ENCODE measurements around the gene BTD.

DNA sequence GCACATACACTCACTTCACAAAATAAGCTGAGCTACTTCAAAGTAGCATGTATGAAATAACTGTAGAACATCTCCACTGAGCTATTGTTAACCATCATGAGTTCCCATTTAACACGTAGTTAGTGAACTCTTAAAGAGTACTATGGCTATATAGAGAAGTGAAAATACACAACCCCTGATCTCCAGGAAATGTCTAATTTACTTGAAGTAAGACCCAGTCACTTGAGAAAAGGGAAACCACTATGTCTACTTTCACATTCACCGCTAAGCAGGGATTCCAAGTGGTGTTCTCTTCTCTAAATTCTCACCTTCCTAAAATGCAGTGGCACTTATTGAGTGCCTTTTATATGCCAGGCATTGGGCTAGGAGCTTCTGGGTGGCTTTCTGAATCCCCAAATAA lies 45.0 kb upstream of the BTD start:
- TF ChIP-seq, protein P1, sequence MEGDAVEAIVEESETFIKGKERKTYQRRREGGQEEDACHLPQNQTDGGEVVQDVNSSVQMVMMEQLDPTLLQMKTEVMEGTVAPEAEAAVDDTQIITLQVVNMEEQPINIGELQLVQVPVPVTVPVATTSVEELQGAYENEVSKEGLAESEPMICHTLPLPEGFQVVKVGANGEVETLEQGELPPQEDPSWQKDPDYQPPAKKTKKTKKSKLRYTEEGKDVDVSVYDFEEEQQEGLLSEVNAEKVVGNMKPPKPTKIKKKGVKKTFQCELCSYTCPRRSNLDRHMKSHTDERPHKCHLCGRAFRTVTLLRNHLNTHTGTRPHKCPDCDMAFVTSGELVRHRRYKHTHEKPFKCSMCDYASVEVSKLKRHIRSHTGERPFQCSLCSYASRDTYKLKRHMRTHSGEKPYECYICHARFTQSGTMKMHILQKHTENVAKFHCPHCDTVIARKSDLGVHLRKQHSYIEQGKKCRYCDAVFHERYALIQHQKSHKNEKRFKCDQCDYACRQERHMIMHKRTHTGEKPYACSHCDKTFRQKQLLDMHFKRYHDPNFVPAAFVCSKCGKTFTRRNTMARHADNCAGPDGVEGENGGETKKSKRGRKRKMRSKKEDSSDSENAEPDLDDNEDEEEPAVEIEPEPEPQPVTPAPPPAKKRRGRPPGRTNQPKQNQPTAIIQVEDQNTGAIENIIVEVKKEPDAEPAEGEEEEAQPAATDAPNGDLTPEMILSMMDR (IDR thresholded peaks at IDR 0.05) = no peak
- TF ChIP-seq POLR2A (IDR thresholded peaks at IDR 0.05) = no peak

Measured in esophagus squamous epithelium (tissue), 4 donors.